HCT116 (cell line): ENCODE data around the gene S1PR4.

Experiments used
- CEBPB ChIP-seq: IDR thresholded peaks from 2 replicates; pipeline ENCODE4 v1.6.1; 2012; ENCODE audit warnings: low read depth
- CTCF ChIP-seq, 3 experiments: fragments of 200-600 bp in 1 of 3; sonication (generic) in 1 of 3; IDR thresholded peaks in 2 of 3; conservative IDR thresholded peaks in 1 of 3; 2 replicates each; pipeline ENCODE4 v1.5.1; 2012 to 2017; ENCODE audit warnings: low read depth in 2 of 3, low read length in 2 of 3, antibody characterized with exemption in 1 of 3, borderline replicate concordance in 1 of 3, control low read depth in 1 of 3, mild to moderate bottlenecking in 1 of 3, mixed read lengths in 1 of 3, mixed run types in 1 of 3, moderate library complexity in 1 of 3; ENCODE audit not compliant: insufficient read depth in 1 of 3
- EZH2 ChIP-seq: fragments of 200-600 bp; sonication (generic); IDR thresholded peaks from 2 replicates; pipeline ENCODE4 v1.6.1; 2017; ENCODE audit warnings: antibody characterized with exemption, mixed run types
- EZH2phosphoT487 ChIP-seq: fragments of 200-600 bp; IDR thresholded peaks from 2 replicates; pipeline ENCODE4 v1.6.1; 2018; ENCODE audit warnings: antibody characterized with exemption, borderline replicate concordance
- FOSL1 ChIP-seq: IDR thresholded peaks from 2 replicates; pipeline ENCODE4 v1.6.1; 2012; ENCODE audit warnings: low read depth
- JUND ChIP-seq: IDR thresholded peaks from 2 replicates; pipeline ENCODE4 v1.6.1; 2012
- MAX ChIP-seq: IDR thresholded peaks from 2 replicates; pipeline ENCODE4 v1.6.1; 2012
- POLR2A ChIP-seq: IDR thresholded peaks from 2 replicates; pipeline ENCODE4 v1.7.0; 2011; ENCODE audit warnings: borderline replicate concordance; ENCODE audit not compliant: insufficient read depth, insufficient read length; ENCODE audit errors: extremely low read depth
- POLR2AphosphoS5 ChIP-seq: IDR thresholded peaks from 2 replicates; pipeline ENCODE4 v1.6.1; 2011; ENCODE audit warnings: mild to moderate bottlenecking, low read depth, low read length, moderate library complexity
- RAD21 ChIP-seq: IDR thresholded peaks from 2 replicates; pipeline ENCODE4 v1.6.1; 2012; ENCODE audit warnings: low read depth, mild to moderate bottlenecking
- REST ChIP-seq: IDR thresholded peaks from 2 replicates; pipeline ENCODE4 v1.6.1; 2012; ENCODE audit warnings: low read depth
- SIN3A ChIP-seq: IDR thresholded peaks from 2 replicates; pipeline ENCODE4 v1.6.1; 2012; ENCODE audit warnings: low read depth

DNA sequence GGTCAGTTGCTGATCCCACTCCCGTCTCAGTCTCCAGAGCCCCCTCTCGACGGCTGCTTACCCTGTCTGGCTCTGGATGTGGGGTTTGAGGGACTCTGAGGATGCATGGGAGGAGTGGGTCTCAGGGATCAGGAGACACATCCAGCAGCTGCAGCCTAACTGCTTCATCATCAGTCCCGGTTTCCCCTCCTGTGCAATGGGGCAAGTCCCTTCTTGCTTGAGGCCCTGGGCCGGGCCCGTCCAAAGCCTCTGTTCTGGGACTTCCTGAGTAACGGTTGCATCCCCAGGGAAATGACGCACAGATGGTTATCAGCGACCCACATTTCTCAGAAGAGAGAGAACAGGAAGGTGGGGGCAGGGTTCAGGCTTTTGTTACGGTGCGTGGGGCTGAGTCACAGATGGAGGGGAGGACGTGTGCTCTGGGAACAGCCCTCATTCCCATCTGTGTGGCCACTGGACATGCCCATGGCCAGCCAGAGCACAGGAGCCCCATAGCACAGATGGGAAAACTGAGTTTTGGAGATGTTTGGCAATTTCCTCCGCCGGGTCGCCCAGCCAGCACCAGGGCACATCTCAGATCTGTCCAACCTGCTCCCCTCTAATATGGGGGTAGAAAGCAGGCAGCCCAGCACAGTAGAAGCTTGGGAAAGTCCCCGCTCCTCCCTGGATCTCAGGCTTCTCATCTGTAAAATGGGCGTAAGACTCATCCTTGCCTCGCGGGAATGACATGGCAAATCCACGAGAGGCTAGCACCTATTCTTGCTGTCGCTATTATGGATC lies 23.4 kb upstream of the S1PR4 start:
- TF ChIP-seq CTCF (IDR thresholded peaks at IDR 0.05 in 2 of 3, conservative IDR thresholded peaks at IDR 0.05 in 1 of 3; ENCODE audit: borderline replicate concordance in 1 of 3, insufficient read depth in 1 of 3, low read depth in 2 of 3, low read length in 2 of 3) (no peak), REST (no peak), MAX (no peak), SIN3A (no peak), POLR2AphosphoS5 (no peak), POLR2A (no peak), EZH2phosphoT487 (no peak), EZH2 (no peak), RAD21 (no peak), JUND (no peak), FOSL1 (no peak), CEBPB (no peak)
